HepG2 (cell line): ENCODE measurements around the gene UBAP2L. TPM values are rescaled to one million over a fixed set of nuclear protein-coding genes. Genes with fewer than 3 reads are reported as not detected.
"Not testable (repeated sequence)": the region's sequence is repeated elsewhere in the genome, so short reads cannot be mapped to it uniquely, and the experiment has no call there.

ENCODE experiments used
- ATAC-seq: fragments of 200-7000 bp; cut with Tn5 transposase; 3 replicates; pipeline ENCODE4 v1.9.1; 2020; ENCODE audit warnings: mild to moderate bottlenecking, moderate library complexity
- BruUV-seq: library from RNA; stranded (reverse); fragments of 400-500 nt; replicated peaks from 2 replicates; lab custom pipeline; 2021; lab: Mats Ljungman, UMichigan
- CTCF ChIA-PET: fragments of 300-600 bp; formaldehyde crosslinking; extraction: SDS; loops from one replicate; lab custom pipeline; 2021; ENCODE audit warnings: low total read pairs, inconsistent platforms, low intra/inter-chr PET ratio; lab: Yijun Ruan, JAX
- POLR2A ChIA-PET: fragments of 350-600 bp; sonication (Branson Sonifier 250); formaldehyde crosslinking; loops from one replicate; lab custom pipeline; 2020; ENCODE audit warnings: antibody characterized with exemption, inconsistent platforms; lab: Yijun Ruan, JAX
- DNase-seq: peaks from one replicate; pipeline ENCODE4 v3.0.0-alpha.2; 2015; ENCODE audit warnings: low spot score
- FAIRE-seq: peaks from 3 replicates; lab custom pipeline; 2011; peaks lifted over from hg19 to GRCh38; lab: Jason Lieb, UNC
- H2AFZ ChIP-seq: one replicate; pipeline ENCODE4 v1.6.1; 2011; ENCODE audit warnings: low read length, inconsistent platforms
- H3K27ac ChIP-seq: fragments of 300-600 bp; 3 replicates; pipeline ENCODE4 v1.8.0; 2011; ENCODE audit warnings: mixed run types, mild to moderate bottlenecking, mixed read lengths, low read length, inconsistent platforms; ENCODE audit not compliant: insufficient read depth; ENCODE audit errors: extremely low read length
- H3K27me3 ChIP-seq, 2 experiments: fragments of 200-600 bp in 1 of 2; 2 replicates in 1 of 2; 3 replicates in 1 of 2; pipeline versions ENCODE4 v1.6.0 to v1.8.0; 2011; ENCODE audit warnings: low read length in 2 of 2, mild to moderate bottlenecking in 2 of 2, moderate library complexity in 2 of 2, inconsistent platforms in 1 of 2; ENCODE audit not compliant: insufficient read depth in 2 of 2, control insufficient read depth in 1 of 2
- H3K36me3 ChIP-seq, 2 experiments: fragments of 200-600 bp in 1 of 2; replicated peaks in 1 of 2; 2 replicates in 1 of 2; 3 replicates in 1 of 2; pipeline versions ENCODE4 v1.5.1 to v1.8.0; 2011; ENCODE audit warnings: low read length in 2 of 2, inconsistent platforms in 1 of 2; ENCODE audit not compliant: insufficient read depth in 2 of 2, control insufficient read depth in 1 of 2
- H3K4me1 ChIP-seq: 2 replicates; pipeline ENCODE4 v1.5.1; 2012; ENCODE audit warnings: low read length, inconsistent platforms; ENCODE audit not compliant: insufficient read depth
- H3K4me2 ChIP-seq: 2 replicates; pipeline ENCODE4 v1.6.0; 2011; ENCODE audit warnings: low read depth, low read length, inconsistent platforms
- H3K4me3 ChIP-seq, 3 experiments: fragments of 200-600 bp in 1 of 3; sonication (generic), shearing (Covaris generic) in 1 of 3; replicated peaks in 1 of 3; 2 replicates each; pipeline ENCODE4 v1.5.1; 2011 to 2016; ENCODE audit warnings: low read length in 3 of 3, inconsistent platforms in 2 of 3, low read depth in 2 of 3, mild to moderate bottlenecking in 2 of 3, control low read depth in 1 of 3, mixed read lengths in 1 of 3; ENCODE audit not compliant: insufficient read depth in 1 of 3
- H3K79me2 ChIP-seq: one replicate; pipeline ENCODE4 v1.6.1; 2011; ENCODE audit warnings: low read length, inconsistent platforms; ENCODE audit not compliant: insufficient read depth
- H3K9ac ChIP-seq: 2 replicates; pipeline ENCODE4 v1.6.0; 2011; ENCODE audit warnings: mild to moderate bottlenecking, low read depth, low read length, inconsistent platforms; ENCODE audit not compliant: insufficient read depth
- H3K9me3 ChIP-seq: 2 replicates; pipeline ENCODE4 v1.5.1; 2012; ENCODE audit warnings: mild to moderate bottlenecking, low read length
- H4K20me1 ChIP-seq: 2 replicates; pipeline ENCODE4 v1.6.0; 2011; ENCODE audit warnings: inconsistent platforms, mild to moderate bottlenecking, low read length, moderate library complexity; ENCODE audit not compliant: insufficient read depth
- CBX2 ChIP-seq, 2 experiments: fragments of 200-600 bp in 1 of 2; sonication (generic); formaldehyde crosslinking in 1 of 2; IDR thresholded peaks; 2 replicates each; pipeline versions ENCODE4 v1.7.0 to v1.8.1; 2018 to 2022; ENCODE audit warnings: low read depth in 2 of 2, low read length in 1 of 2, mild to moderate bottlenecking in 1 of 2, missing genetic modification reagents in 1 of 2
- CEBPG ChIP-seq: IDR thresholded peaks from 2 replicates; pipeline ENCODE4 v1.6.1; 2016
- ZNF224 ChIP-seq: sonication (generic); formaldehyde crosslinking; IDR thresholded peaks from 2 replicates; pipeline ENCODE4 v1.5.0; 2020; ENCODE audit warnings: mild to moderate bottlenecking, missing genetic modification reagents
- ZNF841 ChIP-seq: sonication (generic); formaldehyde crosslinking; IDR thresholded peaks from 2 replicates; pipeline ENCODE4 v1.8.1; 2023; ENCODE audit warnings: missing genetic modification reagents, borderline replicate concordance
- WGBS: methylation state at CpG from one replicate; pipeline ENCODE4 v1.1.6; 2017; ENCODE audit warnings: low lambda C conversion rate; 5-methylcytosine and 5-hydroxymethylcytosine counted together
- in situ Hi-C: cut with HindIII; loops from 2 replicates; pipeline ENCODE4 v1.10.0; 2017; ENCODE audit warnings: low pct_unique_long_range_greater_than_20kb; ENCODE audit not compliant: extremely low pct_ligation_motif_present
- intact Hi-C: fragments of 100-400 bp; cut with micrococcal nuclease; formaldehyde crosslinking; loops from one replicate; pipeline ENCODE4 v1.10.0; 2022; ENCODE audit not compliant: unreplicated experiment
- polyA plus RNA-seq, 8 experiments: library from polyadenylated mRNA; depleted of rRNA in 3 of 8; stranded (reverse) in 7 of 8; unstranded in 1 of 8; fragments of >200 nt; fragmentation: Illumina TruSeq in 4 of 8; extraction: Trizol in 4 of 8; gene quantifications; 2 replicates each; pipeline versions ENCODE4 v1.2.1 to v1.2.3, GENCODE V29; 2011 to 2016; ENCODE audit warnings: low read depth in 4 of 8, missing spikeins in 1 of 8, mixed read lengths in 1 of 8; ENCODE audit not compliant: insufficient read depth in 1 of 8
- total RNA-seq, 5 experiments: library from RNA; depleted of rRNA; stranded (reverse); fragments of >200 nt; fragmentation: Illumina TruSeq; extraction: Trizol; gene quantifications; 2 replicates each; pipeline ENCODE4 v1.2.3, GENCODE V29; 2016; ENCODE audit warnings: low read depth in 1 of 5
- TF ChIP-seq, protein P1 (sequence below): sonication (generic); formaldehyde crosslinking; IDR thresholded peaks from 2 replicates; pipeline ENCODE4 v1.9.0; 2021; ENCODE audit warnings: mild to moderate bottlenecking, missing genetic modification reagents

Gene UBAP2L
- total and polyA plus RNA-seq, 2 of the 13 experiments (the other 11 are each of a cell fraction or from before 2014, with no cell fraction given), result 74.2 to 159 TPM

DNA sequence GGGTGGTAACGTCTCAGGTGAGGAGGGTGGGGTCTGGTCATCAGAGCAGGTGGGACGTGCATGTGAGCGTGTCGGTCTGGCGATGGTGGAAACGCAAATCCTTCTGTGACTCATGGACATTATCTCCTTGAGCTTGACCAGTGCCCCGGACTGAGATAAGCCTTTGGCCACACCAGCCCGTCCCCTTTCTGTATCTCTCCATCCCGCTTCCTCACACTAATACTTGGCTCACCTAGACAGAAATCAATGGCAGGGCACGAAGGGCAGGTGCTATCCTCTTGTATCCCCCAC is 92.3 kb downstream of the UBAP2L start:
- intact Hi-C loops (no loop called here), in situ Hi-C loops (no loop called here)
- Histone ChIP-seq H3K79me2 (no peaks in the 10 kb centered on the region), H3K27ac (no peak overlapping the region), H3K4me2 (no peak overlapping the region), H2AFZ (no peak overlapping the region), H4K20me1 (no peaks in the 10 kb centered on the region), H3K4me1 (no peaks in the 10 kb centered on the region), H3K27me3 (no peaks in the 10 kb centered on the region), H3K36me3 (no peaks in the 10 kb centered on the region), H3K9me3 (no peaks in the 10 kb centered on the region), H3K4me3 (no peak overlapping the region), H3K9ac (no peak overlapping the region)
- TF ChIP-seq CBX2 (IDR thresholded peaks at IDR 0.05; ENCODE audit: low read depth, low read length) (no peak), CBX2 (CRISPR knock-in tag; IDR thresholded peaks at IDR 0.05; ENCODE audit: low read depth) (no peak), ZNF841 (CRISPR knock-in tag) (no peak), CEBPG (no peak), ZNF224 (no peak)
- TF ChIP-seq, protein P1, sequence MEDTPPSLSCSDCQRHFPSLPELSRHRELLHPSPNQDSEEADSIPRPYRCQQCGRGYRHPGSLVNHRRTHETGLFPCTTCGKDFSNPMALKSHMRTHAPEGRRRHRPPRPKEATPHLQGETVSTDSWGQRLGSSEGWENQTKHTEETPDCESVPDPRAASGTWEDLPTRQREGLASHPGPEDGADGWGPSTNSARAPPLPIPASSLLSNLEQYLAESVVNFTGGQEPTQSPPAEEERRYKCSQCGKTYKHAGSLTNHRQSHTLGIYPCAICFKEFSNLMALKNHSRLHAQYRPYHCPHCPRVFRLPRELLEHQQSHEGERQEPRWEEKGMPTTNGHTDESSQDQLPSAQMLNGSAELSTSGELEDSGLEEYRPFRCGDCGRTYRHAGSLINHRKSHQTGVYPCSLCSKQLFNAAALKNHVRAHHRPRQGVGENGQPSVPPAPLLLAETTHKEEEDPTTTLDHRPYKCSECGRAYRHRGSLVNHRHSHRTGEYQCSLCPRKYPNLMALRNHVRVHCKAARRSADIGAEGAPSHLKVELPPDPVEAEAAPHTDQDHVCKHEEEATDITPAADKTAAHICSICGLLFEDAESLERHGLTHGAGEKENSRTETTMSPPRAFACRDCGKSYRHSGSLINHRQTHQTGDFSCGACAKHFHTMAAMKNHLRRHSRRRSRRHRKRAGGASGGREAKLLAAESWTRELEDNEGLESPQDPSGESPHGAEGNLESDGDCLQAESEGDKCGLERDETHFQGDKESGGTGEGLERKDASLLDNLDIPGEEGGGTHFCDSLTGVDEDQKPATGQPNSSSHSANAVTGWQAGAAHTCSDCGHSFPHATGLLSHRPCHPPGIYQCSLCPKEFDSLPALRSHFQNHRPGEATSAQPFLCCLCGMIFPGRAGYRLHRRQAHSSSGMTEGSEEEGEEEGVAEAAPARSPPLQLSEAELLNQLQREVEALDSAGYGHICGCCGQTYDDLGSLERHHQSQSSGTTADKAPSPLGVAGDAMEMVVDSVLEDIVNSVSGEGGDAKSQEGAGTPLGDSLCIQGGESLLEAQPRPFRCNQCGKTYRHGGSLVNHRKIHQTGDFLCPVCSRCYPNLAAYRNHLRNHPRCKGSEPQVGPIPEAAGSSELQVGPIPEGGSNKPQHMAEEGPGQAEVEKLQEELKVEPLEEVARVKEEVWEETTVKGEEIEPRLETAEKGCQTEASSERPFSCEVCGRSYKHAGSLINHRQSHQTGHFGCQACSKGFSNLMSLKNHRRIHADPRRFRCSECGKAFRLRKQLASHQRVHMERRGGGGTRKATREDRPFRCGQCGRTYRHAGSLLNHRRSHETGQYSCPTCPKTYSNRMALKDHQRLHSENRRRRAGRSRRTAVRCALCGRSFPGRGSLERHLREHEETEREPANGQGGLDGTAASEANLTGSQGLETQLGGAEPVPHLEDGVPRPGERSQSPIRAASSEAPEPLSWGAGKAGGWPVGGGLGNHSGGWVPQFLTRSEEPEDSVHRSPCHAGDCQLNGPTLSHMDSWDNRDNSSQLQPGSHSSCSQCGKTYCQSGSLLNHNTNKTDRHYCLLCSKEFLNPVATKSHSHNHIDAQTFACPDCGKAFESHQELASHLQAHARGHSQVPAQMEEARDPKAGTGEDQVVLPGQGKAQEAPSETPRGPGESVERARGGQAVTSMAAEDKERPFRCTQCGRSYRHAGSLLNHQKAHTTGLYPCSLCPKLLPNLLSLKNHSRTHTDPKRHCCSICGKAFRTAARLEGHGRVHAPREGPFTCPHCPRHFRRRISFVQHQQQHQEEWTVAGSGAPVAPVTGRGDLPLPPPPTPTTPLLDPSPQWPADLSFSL (CRISPR knock-in tag), result no peak
- no peak for DNase-seq
- ChIA-PET CTCF (interaction anchor here (0.7 kb wide), 1 partner anchor 12 kb away, joined by 3 read pairs; the partner anchor contains the start of gene ATP8B2), POLR2A (no interaction called here)
- BruUV-seq, result no TSS peak
- WGBS, result 10% methylated on average over 9 of the region's 10 CpGs
- no peak for FAIRE-seq
- 0 out of 3 replicates have a peak, but pooled peaks have one; percentile 24 for ATAC-seq

DNA sequence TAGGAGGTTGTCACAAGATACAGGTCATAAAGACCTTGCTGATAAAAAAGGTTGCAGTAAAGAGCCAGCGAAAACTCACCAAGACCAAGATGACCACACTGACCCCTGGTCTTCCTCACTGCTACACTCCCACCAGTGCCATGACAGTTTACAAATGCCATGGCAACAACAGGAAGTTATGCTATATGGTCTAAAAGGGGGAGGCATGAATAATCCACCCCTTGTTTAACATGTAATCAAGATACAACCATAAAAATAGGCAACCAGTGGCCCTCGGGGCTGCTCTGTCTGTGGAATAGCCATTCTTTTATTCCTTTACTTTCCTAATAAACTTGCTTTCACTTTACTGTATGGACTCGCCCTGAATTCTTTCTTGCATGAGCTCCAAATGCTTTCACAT is 93.5 kb downstream of the UBAP2L start:
- ATAC-seq, FAIRE-seq, DNase-seq, H3K4me1 ChIP-seq, H2AFZ ChIP-seq, H3K4me3 ChIP-seq, H3K9ac ChIP-seq, POLR2A ChIA-PET, H3K9me3 ChIP-seq, H3K27ac ChIP-seq, BruUV-seq, H3K27me3 ChIP-seq, H3K4me2 ChIP-seq, H3K36me3 ChIP-seq, H3K79me2 ChIP-seq, CTCF ChIA-PET, intact Hi-C loops, H4K20me1 ChIP-seq, in situ Hi-C loops: not testable (repeated sequence)
- 59% methylated on average over 3 of the region's 3 CpGs for WGBS
